Body of pancreas (tissue), 4 donors: Measurements from ENCODE around the gene MTSS2. TPM values are rescaled to one million over a fixed set of nuclear protein-coding genes. Genes with fewer than 3 reads are reported as not detected.
A peak's percentile ranks its signal among the peaks of the same experiment; 100 is the strongest.

ENCODE experiments used
- ATAC-seq: fragments of 150-250 bp; one replicate; pipeline ENCODE4 v1.9.1; 2016
- DNase-seq, 4 donors: peaks; one replicate each; pipeline ENCODE4 v3.0.0-alpha.2; 2019
- H3K27ac ChIP-seq, 4 donors: fragments of 200-600 bp; sonication (generic); 1 replicate in 3 of 4; 2 replicates in 1 of 4; pipeline versions ENCODE4 v1.5.1 to v1.6.1; 2016 to 2019; ENCODE audit warnings: mild to moderate bottlenecking in 1 of 4, mixed read lengths in 1 of 4, moderate library complexity in 1 of 4
- H3K27me3 ChIP-seq, 2 donors: fragments of 200-600 bp; sonication (generic); one replicate each; pipeline ENCODE4 v1.6.0; 2016; ENCODE audit warnings: mild to moderate bottlenecking in 1 of 2
- H3K36me3 ChIP-seq, 2 donors: fragments of 200-600 bp; sonication (generic); replicated peaks in 1 of 2; 2 replicates each; pipeline ENCODE4 v1.5.1; 2016; ENCODE audit warnings: low read depth in 2 of 2; ENCODE audit not compliant: insufficient read depth in 1 of 2
- H3K4me1 ChIP-seq: fragments of 200-600 bp; sonication (generic); one replicate; pipeline ENCODE4 v1.6.0; 2016
- H3K4me3 ChIP-seq, 2 donors: fragments of 200-600 bp; sonication (generic); 1 replicate in 1 of 2; 2 replicates in 1 of 2; pipeline ENCODE4 v1.5.1; 2016 to 2019
- H3K9me3 ChIP-seq, 3 donors: fragments of 200-600 bp; sonication (generic); 1 replicate in 2 of 3; 2 replicates in 1 of 3; pipeline ENCODE4 v1.5.1; 2016
- CTCF ChIP-seq, 7 experiments: fragments of 450-650 bp in 4 of 7; fragments of 200-600 bp in 3 of 7; sonication (generic) in 3 of 7; IDR thresholded peaks; one replicate each; pipeline ENCODE4 v1.5.1; 2016 to 2019; ENCODE audit warnings: antibody characterized with exemption in 7 of 7
- POLR2A ChIP-seq, 3 donors: fragments of 450-650 bp; IDR thresholded peaks; one replicate each; pipeline ENCODE4 v1.6.1; 2016; ENCODE audit warnings: antibody characterized with exemption in 3 of 3, mild to moderate bottlenecking in 2 of 3
- WGBS, 2 donors: methylation state at CpG; one replicate each; pipeline ENCODE4 v1.1.5; 2017; 5-methylcytosine and 5-hydroxymethylcytosine counted together
- intact Hi-C: fragments of 100-400 bp; cut with DNase I; formaldehyde crosslinking; loops from one replicate; pipeline ENCODE4 v1.15.1; 2023
- total RNA-seq, 2 donors: library from RNA; depleted of rRNA; stranded (reverse); fragments of >200 nt; gene quantifications; one replicate each; pipeline ENCODE4 v1.1.0, GENCODE V29; 2016

The MTSS2 gene
- total RNA-seq, 2 donors from 2014 or later, result 8.8 to 23.4 TPM

- H3K27ac ChIP-seq, result peak overlapping the region; percentile 41 to 78 (median 74)
- H3K36me3 ChIP-seq, result no peaks in the 10 kb centered on the region
- intact Hi-C loops, result no loop called here
- H3K4me1 ChIP-seq, result peaks cover 62% of the 10 kb centered on the region
- DNase-seq (no peak), ATAC-seq (no peak)
- TF ChIP-seq POLR2A (IDR thresholded peaks at IDR 0.05) (no peak), CTCF (IDR thresholded peaks at IDR 0.05) (peak in 1 of 7 experiments; percentile 4)
- H3K27me3 ChIP-seq, result no peaks in the 10 kb centered on the region
- 45 to 72% methylated on average over 10 to 25 of the region's 29 CpGs for WGBS, 2 donors
- no peaks in the 10 kb centered on the region for H3K9me3 ChIP-seq
- no peak overlapping the region for H3K4me3 ChIP-seq
Measured at GRCh38 chr16:70686376-70687101, 686 bp upstream of the MTSS2 start.

DNA sequence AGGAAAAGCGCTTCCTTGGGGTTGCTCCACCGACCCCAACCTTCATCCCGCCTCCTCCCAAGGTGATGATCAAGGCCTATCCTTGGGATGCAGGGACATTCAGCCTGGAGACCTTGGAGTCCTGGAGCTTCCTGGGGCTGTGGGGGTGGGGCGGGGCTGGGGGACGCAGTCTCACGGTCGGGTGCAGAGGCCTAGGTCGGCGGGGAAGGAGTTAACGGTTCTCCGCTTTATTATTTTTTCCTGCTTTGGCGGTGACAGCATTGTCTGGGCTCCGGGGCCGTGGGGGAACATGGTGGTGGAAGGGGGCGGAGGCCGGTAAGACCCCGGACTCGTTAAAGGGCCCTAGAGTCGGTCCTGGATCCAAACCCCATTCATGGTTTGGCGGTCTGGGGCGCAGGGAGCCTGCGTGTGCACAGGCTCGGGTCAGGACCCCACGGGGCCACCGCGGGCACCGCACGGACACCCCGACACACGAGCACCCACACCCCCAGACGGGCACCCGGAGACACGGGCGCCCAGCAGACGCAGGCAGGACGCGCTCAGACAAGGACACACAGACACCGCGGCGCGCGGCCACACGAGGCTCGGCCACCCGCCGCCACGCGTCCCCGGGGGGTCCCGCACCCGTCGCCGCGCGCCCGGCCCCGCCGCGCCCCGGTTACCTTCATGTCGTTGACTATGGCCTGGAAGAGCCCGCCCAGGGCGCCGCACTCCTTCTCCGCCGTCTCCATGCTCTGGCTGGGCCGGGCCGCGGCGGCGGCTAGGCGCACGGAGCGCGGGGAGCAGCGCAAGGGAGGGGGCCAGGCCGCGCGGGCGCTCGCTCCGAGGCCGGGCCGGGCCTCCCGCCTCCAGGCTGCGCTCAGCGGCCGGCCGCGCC is 554 bp downstream of the MTSS2 start:
- ATAC-seq (peak; percentile 66), DNase-seq (peak in 2 of 4 donors; percentile 32 to 36)
- no peak for TF ChIP-seq POLR2A (IDR thresholded peaks at IDR 0.05)
- no peak for TF ChIP-seq CTCF (IDR thresholded peaks at IDR 0.05)
- intact Hi-C loops, result no loop called here
- H3K36me3 ChIP-seq, result no peaks in the 10 kb centered on the region
- WGBS, 2 donors, result 3 to 11% methylated on average over 19 to 78 of the region's 90 CpGs
- H3K27ac ChIP-seq, result peak overlapping the region; percentile 21 to 75 (median 54)
- H3K4me1 ChIP-seq, result peaks cover 74% of the 10 kb centered on the region
- H3K9me3 ChIP-seq, result no peaks in the 10 kb centered on the region
- H3K4me3 ChIP-seq, result peak overlapping the region in 1 of 2 donors; percentile 21
- H3K27me3 ChIP-seq, result no peaks in the 10 kb centered on the region

DNA sequence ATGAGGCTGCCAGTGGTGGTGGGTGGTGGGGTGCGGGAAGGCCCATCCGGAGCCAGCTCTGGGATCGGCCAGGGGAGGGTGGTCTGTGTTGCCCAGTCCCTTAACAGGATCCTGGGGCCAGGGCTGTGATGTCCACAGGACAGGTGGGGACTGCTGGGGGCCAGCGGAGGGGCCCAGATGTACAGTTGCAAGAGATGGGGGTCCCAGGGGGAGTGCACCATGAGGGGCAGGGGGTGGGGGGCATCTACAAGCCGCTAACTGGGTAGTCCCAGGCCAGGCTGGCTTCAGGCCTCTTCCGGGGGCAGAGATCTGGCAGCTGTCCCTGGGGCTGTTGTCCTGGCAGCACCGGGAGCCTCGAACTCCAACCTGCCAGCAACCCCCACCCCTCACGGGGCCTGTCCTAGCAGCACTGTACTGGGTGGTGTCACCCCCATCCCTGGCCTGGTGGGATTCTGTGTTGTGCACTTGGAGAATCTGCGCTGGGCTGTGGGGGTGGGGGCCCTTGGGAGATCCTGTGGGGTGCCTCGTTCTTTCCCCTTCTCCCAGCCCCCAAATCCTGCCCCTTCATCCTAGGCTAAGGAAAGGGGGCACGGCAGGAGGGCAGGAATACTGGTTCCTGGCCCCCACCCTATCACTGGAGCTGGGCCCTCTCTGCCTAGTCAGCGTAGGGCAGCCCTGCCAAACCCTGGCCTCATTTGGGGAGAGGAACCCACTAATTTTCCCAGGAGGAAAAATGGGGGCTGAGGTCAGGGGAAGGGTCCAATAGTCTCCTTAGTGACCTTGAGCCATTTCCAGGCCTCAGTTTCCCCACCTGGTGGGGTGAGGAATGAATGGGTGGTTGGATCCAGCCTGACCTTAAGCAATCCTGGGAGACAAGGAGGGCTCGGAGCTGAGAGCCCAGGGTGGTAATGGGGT is 1.4 kb downstream of the MTSS2 start:
- ATAC-seq (no peak), DNase-seq (no peak)
- H3K4me1 ChIP-seq, result peaks cover 76% of the 10 kb centered on the region
- WGBS, 2 donors, result 70 to 73% methylated on average over 6 to 12 of the region's 14 CpGs
- peak overlapping the region in 1 of 2 donors; percentile 21 for H3K4me3 ChIP-seq
- H3K9me3 ChIP-seq, result no peaks in the 10 kb centered on the region
- no peaks in the 10 kb centered on the region for H3K27me3 ChIP-seq
- TF ChIP-seq POLR2A (IDR thresholded peaks at IDR 0.05), result no peak
- no peak for TF ChIP-seq CTCF (IDR thresholded peaks at IDR 0.05)
- intact Hi-C loops, result no loop called here
- no peaks in the 10 kb centered on the region for H3K36me3 ChIP-seq
- H3K27ac ChIP-seq, result peak overlapping the region in 3 of 4 donors; percentile 16 to 75 (median 72)

DNA sequence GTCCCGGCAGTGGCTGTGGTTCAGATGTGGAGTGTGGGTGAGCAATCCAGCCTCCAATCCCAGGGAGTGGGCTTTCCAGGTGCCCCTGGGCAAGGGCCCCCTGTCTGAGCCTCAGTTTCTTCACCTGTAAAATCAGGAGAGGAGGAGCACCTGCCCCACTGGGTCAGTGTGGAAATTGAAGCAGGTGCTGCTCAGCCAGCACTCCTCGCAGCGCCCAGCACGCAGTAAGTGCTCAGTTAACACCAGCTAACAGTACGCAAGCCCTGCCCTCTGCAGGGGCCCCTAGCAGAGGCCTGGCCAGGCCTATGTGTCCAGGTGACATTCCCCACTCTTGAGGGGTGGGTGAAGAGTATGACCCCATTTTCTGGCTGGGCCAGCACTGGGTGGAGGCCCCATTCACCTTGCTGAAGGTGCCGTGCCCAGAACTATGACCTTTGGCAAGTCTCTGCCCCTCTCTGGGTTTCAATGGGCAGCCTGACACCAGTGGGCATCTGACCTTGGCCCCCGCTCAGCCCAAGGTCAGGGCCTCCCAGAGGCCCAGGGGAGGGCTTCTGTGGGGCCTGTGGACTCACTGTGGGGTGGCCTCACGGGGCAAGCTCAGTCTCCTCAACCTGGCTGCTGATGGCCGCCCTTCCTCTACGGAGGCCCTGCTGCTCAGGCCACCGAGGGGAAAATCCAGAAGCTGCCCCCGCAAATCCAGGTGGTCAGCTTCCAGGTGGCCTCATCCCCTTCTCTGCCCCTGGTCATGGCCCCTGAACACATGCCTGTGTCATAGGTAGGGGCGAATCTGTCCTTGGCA is 2.5 kb downstream of the MTSS2 start:
- ATAC-seq, result no peak
- Histone ChIP-seq H3K9me3 (no peaks in the 10 kb centered on the region), H3K4me3 (no peak overlapping the region), H3K4me1 (peaks cover 66% of the 10 kb centered on the region), H3K27me3 (no peaks in the 10 kb centered on the region), H3K36me3 (no peaks in the 10 kb centered on the region), H3K27ac (peak overlapping the region in 3 of 4 donors; percentile 16 to 75 (median 19))
- WGBS, 2 donors, result 86 to 88% methylated on average over 7 to 13 of the region's 13 CpGs
- TF ChIP-seq POLR2A (IDR thresholded peaks at IDR 0.05) (no peak), CTCF (IDR thresholded peaks at IDR 0.05) (no peak)
- intact Hi-C loops, result no loop called here
- DNase-seq, result no peak
